GM18907 (cell line): Measurements from ENCODE around the gene KLHDC1.
"Not testable (repeated sequence)": the region's sequence is repeated elsewhere in the genome, so short reads cannot be mapped to it uniquely, and the experiment has no call there.

Experiments used
- ATAC-seq: cut with Tn5 transposase; IDR thresholded peaks from one replicate; pipeline ENCODE4 v1.9.1; 2021; ENCODE audit warnings: mild to moderate bottlenecking, moderate library complexity; ENCODE audit not compliant: unreplicated experiment

Gene KLHDC1

DNA sequence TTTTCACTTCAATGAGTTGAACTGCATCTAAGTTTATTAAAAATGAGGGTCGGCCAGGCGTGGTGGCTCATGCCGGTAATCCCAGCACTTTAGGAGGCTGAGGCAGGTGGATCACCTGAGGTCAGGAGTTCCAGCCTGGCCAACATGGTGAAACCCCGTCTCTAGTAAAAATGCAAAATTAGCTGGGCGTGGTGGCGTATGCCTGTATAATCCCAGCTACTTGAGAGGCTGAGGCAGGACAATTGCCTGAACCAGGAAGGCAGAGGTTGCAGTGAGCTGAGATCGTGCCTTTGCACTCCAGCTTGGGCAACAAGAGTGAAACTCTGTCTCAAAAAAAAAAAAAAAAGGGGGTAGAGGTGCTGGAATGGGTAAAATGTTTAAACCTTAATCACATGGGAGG lies 88.1 kb downstream of the KLHDC1 start:
- not testable (repeated sequence) for ATAC-seq

DNA sequence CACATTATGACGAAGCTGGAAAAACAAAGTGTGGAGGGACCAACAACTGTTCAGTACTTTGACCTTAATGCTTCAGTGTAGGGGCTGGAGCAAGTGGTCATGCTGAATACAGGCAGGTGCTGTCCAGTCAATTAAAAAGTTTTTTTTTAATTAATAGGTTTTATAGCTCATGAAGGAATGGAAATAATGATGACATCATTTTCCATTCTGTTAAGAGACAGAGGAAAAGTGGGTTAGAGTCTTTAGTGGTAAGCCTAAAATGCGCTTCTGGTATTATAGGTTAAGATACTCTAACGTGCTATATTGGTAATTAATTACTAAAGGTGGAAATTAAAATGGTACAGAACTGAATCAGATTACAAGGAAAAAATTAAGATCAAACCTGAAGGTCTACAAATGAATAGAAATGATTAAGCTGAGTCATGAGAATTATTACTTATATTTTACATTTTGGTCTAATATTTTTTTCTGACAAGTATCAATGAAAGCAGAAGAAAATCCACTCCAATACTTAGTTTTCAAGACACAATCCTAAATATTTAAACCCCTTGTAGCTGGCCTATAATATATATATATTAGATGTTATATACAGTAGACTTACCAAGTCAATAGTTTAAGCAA lies 90.6 kb downstream of the KLHDC1 start:
- ATAC-seq: no peak

DNA sequence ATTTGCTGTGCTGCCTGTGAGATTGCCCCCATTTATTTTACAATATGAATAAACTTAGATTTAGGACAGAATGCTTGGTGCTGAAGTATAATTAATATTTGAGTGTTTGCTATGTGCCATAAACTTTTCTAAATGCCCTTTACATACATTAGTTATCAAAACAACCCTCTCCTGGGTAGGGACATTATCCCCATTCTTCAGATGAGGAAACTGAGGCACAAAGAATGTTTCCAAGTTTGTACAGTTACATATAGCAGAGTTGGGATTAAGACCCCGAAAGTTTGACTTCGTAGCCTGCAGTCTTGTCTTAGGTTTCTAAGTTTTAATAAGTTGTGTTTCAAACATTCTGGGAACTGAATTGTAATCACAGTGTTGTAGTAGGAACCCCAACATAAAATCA lies 93.4 kb downstream of the KLHDC1 start:
- no peak for ATAC-seq

- no peak for ATAC-seq
These were observed 99.7 kb downstream of the KLHDC1 start for GRCh38 chr14:49792618-49793017.

DNA sequence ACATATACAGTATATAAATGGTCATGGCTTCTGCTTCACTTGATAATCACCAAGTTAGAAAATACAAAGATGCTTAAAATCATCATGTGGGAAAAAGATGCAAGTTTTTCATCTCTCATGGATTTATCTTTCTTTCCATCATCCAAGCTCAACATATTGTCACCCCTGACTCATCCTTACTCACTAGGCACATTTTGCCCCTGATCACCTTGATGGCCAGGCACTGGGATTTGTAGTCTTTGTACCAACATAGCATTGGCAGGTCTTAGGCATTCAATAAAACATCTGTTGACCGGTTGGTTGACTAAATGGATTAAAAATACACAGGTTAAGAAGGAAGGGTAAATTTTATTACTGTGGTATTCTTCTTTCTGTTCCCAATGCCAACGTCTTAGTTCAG lies 103.1 kb downstream of the KLHDC1 start:
- ATAC-seq: no peak
